SK-N-MC (cell line): ENCODE measurements around the gene TLE2.

Source experiments
- DNase-seq: peaks from one replicate; pipeline ENCODE4 v3.0.0-alpha.2; 2011; ENCODE audit warnings: low read depth, low spot score
- H3K27ac ChIP-seq: fragments of 200-600 bp; sonication (generic); 2 replicates; pipeline ENCODE4 v1.5.1; 2016; ENCODE audit warnings: mixed run types
- H3K36me3 ChIP-seq: fragments of 200-600 bp; sonication (generic); 2 replicates; pipeline ENCODE4 v1.6.1; 2017; ENCODE audit warnings: antibody characterized with exemption, low read length, mixed read lengths; ENCODE audit not compliant: insufficient read depth
- H3K4me3 ChIP-seq: fragments of 200-600 bp; sonication (generic); 2 replicates; pipeline ENCODE4 v1.5.1; 2016
- H3K9ac ChIP-seq: fragments of 200-600 bp; sonication (generic); 2 replicates; pipeline ENCODE4 v1.8.0; 2017; ENCODE audit warnings: mixed run types, mixed read lengths; ENCODE audit not compliant: insufficient read length
- H3K9me3 ChIP-seq: fragments of 200-600 bp; sonication (generic); 2 replicates; pipeline ENCODE4 v1.6.1; 2017; ENCODE audit warnings: low read depth, mild to moderate bottlenecking, antibody characterized with exemption, low read length, moderate library complexity, mixed read lengths
- EZH2 ChIP-seq: fragments of 200-600 bp; sonication (generic); IDR thresholded peaks from one replicate; pipeline ENCODE4 v1.6.1; 2017; ENCODE audit warnings: antibody characterized with exemption
- FOXP2 ChIP-seq: optimal IDR thresholded peaks from 2 replicates; pipeline ENCODE3; 2011; ENCODE audit warnings: mild to moderate bottlenecking, moderate library complexity; ENCODE audit not compliant: insufficient read depth; ENCODE audit errors: extremely low read length, control extremely low read depth
- POLR2AphosphoS5 ChIP-seq: IDR thresholded peaks from 2 replicates; pipeline ENCODE4 v1.6.1; 2012; ENCODE audit warnings: mild to moderate bottlenecking, low read depth, low read length, borderline replicate concordance

The TLE2 gene

GRCh38 chr19:3024870-3025548 lies 4.1 kb downstream of the TLE2 start:
- Histone ChIP-seq H3K9me3 (no peaks in the 10 kb centered on the region), H3K9ac (no peak overlapping the region), H3K27ac (no peak overlapping the region), H3K36me3 (no peaks in the 10 kb centered on the region), H3K4me3 (peak overlapping the region; percentile 15; the same call in 1 of the 2 replicates)
- TF ChIP-seq FOXP2: no peak
- TF ChIP-seq EZH2: no peak
- no peak for TF ChIP-seq POLR2AphosphoS5
- DNase-seq: no peak

- Histone ChIP-seq H3K27ac (no peak overlapping the region), H3K36me3 (no peaks in the 10 kb centered on the region), H3K9ac (no peak overlapping the region), H3K9me3 (no peaks in the 10 kb centered on the region), H3K4me3 (no peak overlapping the region)
- no peak for DNase-seq
- no peak for TF ChIP-seq POLR2AphosphoS5
- TF ChIP-seq FOXP2: no peak
- TF ChIP-seq EZH2: no peak
These were observed 4.6 kb downstream of the TLE2 start for GRCh38 chr19:3024509-3024869.

- Histone ChIP-seq H3K36me3 (no peaks in the 10 kb centered on the region), H3K9ac (no peak overlapping the region), H3K4me3 (no peak overlapping the region), H3K9me3 (no peaks in the 10 kb centered on the region), H3K27ac (no peak overlapping the region)
- DNase-seq: no peak
- TF ChIP-seq FOXP2 (no peak), POLR2AphosphoS5 (no peak), EZH2 (no peak)
These were observed 8.6 kb downstream of the TLE2 start for GRCh38 chr19:3020321-3020960.

- no peak for DNase-seq
- H3K9ac ChIP-seq: no peak overlapping the region
- H3K36me3 ChIP-seq: no peaks in the 10 kb centered on the region
- no peak overlapping the region for H3K4me3 ChIP-seq
- H3K9me3 ChIP-seq: no peaks in the 10 kb centered on the region
- TF ChIP-seq POLR2AphosphoS5 (no peak), FOXP2 (no peak), EZH2 (no peak)
- H3K27ac ChIP-seq: no peak overlapping the region
These were observed 9.7 kb downstream of the TLE2 start for GRCh38 chr19:3019211-3019854.

GRCh38 chr19:3017923-3018322 lies 11.2 kb downstream of the TLE2 start:
- no peaks in the 10 kb centered on the region for H3K36me3 ChIP-seq
- TF ChIP-seq EZH2 (no peak), FOXP2 (no peak), POLR2AphosphoS5 (no peak)
- DNase-seq: no peak
- H3K27ac ChIP-seq: no peak overlapping the region
- H3K4me3 ChIP-seq: no peak overlapping the region
- no peak overlapping the region for H3K9ac ChIP-seq
- no peaks in the 10 kb centered on the region for H3K9me3 ChIP-seq

GRCh38 chr19:3015126-3016057 lies 13.7 kb downstream of the TLE2 start:
- DNase-seq: no peak
- Histone ChIP-seq H3K9ac (no peak overlapping the region), H3K9me3 (no peaks in the 10 kb centered on the region), H3K27ac (no peak overlapping the region), H3K36me3 (no peaks in the 10 kb centered on the region), H3K4me3 (no peak overlapping the region)
- TF ChIP-seq FOXP2: no peak
- TF ChIP-seq EZH2: no peak
- TF ChIP-seq POLR2AphosphoS5: no peak

GRCh38 chr19:3014135-3014534 lies 14.9 kb downstream of the TLE2 start:
- no peak for TF ChIP-seq EZH2
- no peak for TF ChIP-seq FOXP2
- TF ChIP-seq POLR2AphosphoS5: no peak
- H3K27ac ChIP-seq: no peak overlapping the region
- no peak for DNase-seq
- no peaks in the 10 kb centered on the region for H3K36me3 ChIP-seq
- H3K4me3 ChIP-seq: no peak overlapping the region
- no peaks in the 10 kb centered on the region for H3K9me3 ChIP-seq
- no peak overlapping the region for H3K9ac ChIP-seq

- Histone ChIP-seq H3K9me3 (no peaks in the 10 kb centered on the region), H3K9ac (peak overlapping the region; percentile 29), H3K27ac (peak overlapping the region; percentile 94), H3K36me3 (no peaks in the 10 kb centered on the region), H3K4me3 (peak overlapping the region; percentile 46)
- no peak for TF ChIP-seq POLR2AphosphoS5
- TF ChIP-seq FOXP2: no peak
- no peak for TF ChIP-seq EZH2
- DNase-seq: peak; percentile 37
These were observed 15.8 kb downstream of the TLE2 start for GRCh38 chr19:3013263-3013725.
